ENCODE data around the gene ESYT2. TPM values are rescaled to one million over a fixed set of nuclear protein-coding genes. Genes with fewer than 3 reads are reported as not detected.

ESYT2 gene
- total RNA-seq (ENCODE audit: low replicate concordance) = 51.4 and 53.2 TPM in 2 replicates

GRCh38 chr7:158829342-158830210, at the start of gene ESYT2:
TSS of gene ESYT2 (minus strand) at chr7:158829509. CDS start at chr7:158829418, 91 bp downstream.

DNA sequence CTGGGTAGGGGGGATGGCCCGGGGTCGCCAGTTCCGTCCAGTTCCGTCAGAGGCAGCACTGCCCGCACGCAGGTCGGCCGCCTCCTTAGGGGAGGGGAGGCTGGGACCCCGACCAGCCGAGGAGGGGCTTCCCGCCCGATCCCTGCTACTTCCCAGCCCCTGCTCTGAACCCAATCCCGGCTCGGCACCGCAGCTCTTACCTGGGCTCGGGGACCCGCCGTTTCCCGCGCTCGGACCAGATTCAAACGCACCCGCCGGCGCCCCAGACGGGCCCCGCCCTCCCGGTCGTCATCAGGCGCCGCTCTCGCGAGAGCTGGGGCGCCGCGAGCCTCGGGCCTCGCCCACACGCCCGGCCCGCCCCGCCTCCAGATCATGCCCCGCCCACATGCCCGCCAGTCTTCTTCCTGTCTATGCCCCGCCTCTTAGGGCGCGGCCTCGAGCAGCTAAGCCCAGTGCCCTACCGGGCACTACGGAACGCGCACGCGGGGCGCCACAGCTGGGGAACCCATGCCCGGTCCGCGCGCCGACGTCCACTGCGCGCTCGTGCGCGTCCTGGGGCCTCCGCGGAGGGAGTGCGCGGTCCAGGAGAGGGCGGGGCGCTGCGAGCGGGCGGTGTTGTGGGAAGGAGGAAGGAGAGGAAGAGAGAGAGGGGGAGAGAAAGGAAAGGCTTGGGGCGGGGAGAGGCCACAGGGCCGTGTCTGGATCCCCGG, 124.6 kb downstream of the ESYT2 start, which contains the start of gene NCAPG2:
NCAPG2 (minus strand) TSS at position 281 of the 710 bp plus-strand sequence. CDS start 2,905 bp downstream, outside the sequence.

Other genes with a start within 250 kb of the ESYT2 start
- 0.15 and 3.0 TPM in 2 replicates for gene PTPRN2, start 241.7 kb downstream of the ESYT2 start, total RNA-seq (ENCODE audit: low replicate concordance)
- gene NCAPG2, start 124.7 kb downstream of the ESYT2 start, total RNA-seq (ENCODE audit: low replicate concordance) = 9.9 and 10.2 TPM in 2 replicates
- gene DYNC2I1, start 27.0 kb upstream of the ESYT2 start, total RNA-seq (ENCODE audit: low replicate concordance) = 6.5 and 11.9 TPM in 2 replicates

All from smooth muscle cell of the coronary artery (primary cell).